Left ventricle myocardium inferior (tissue), 1 donor: ENCODE data around the gene CACNB2. TPM values are rescaled to one million over a fixed set of nuclear protein-coding genes. Genes with fewer than 3 reads are reported as not detected.
A peak's percentile ranks its signal among the peaks of the same experiment; 100 is the strongest.

Experiments used
- DNase-seq: peaks from one replicate; pipeline ENCODE4 v3.0.0-alpha.2; 2020
- H3K27ac ChIP-seq: fragments of 200-600 bp; replicated peaks from 2 replicates; pipeline ENCODE4 v1.8.0; 2021
- H3K27me3 ChIP-seq: fragments of 200-600 bp; 2 replicates; pipeline ENCODE4 v1.8.0; 2021; ENCODE audit warnings: low read depth
- H3K36me3 ChIP-seq: fragments of 200-600 bp; 2 replicates; pipeline ENCODE4 v1.8.0; 2021
- H3K4me1 ChIP-seq: fragments of 200-600 bp; 2 replicates; pipeline ENCODE4 v1.8.0; 2021
- H3K4me3 ChIP-seq: fragments of 200-600 bp; 2 replicates; pipeline ENCODE4 v1.8.0; 2021; ENCODE audit warnings: mild to moderate bottlenecking, moderate library complexity
- H3K9me3 ChIP-seq: fragments of 200-600 bp; replicated peaks from 2 replicates; pipeline ENCODE4 v1.8.0; 2021
- intact Hi-C: fragments of 100-400 bp; cut with micrococcal nuclease; formaldehyde crosslinking; loops from one replicate; pipeline ENCODE4 v1.11.0; 2022
- total RNA-seq: library from RNA; stranded (reverse); fragmentation: NEBNext Ultra II Directional; extraction: Animal tissue kit (Norgen Biotek cat#: 25700); gene quantifications from one replicate; pipeline ENCODE4 v1.2.1, GENCODE V29; 2021
- TF ChIP-seq, protein P1 (sequence below): fragments of 200-600 bp; IDR thresholded peaks from 2 replicates; pipeline ENCODE4 v1.8.0; 2021; ENCODE audit warnings: antibody characterized with exemption, mild to moderate bottlenecking, borderline replicate concordance
- donor health status: DM: no; HTN: yes; CAD: no; lungs with severe emphysema.

The CACNB2 gene
- total RNA-seq, 1 donor from 2014 or later: 38.1 TPM

DNA sequence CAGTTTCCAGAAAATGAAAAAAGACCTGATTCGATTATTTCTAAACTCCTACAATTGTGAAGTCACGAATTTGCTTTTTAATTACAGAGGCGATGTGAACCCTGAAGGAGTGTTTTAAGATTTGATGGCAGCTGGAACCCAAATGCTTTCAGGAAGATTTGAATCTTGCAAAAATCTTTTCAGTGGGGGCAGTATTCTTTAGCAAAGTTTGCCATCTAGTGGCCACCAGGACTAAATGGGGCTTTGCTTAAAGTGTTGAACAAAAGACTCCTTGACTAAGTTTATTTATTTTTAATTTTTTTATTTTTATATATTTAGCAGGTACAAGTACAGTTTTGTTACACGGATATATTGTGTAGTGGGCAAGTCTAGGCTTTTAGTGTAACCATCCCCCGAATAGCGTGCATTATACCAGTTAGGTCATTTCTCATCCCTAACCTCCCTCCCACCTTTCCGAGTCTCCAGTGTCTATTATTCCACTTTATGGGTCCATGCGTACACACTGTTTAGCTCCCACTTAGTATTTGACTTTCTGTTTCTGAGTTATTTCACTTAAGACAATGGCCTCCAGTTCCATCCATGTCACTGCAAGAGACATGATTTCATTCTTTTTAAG lies 98.8 kb downstream of the CACNB2 start:
- no peak overlapping the region for H3K4me3 ChIP-seq
- peaks cover 27% of the 10 kb centered on the region for H3K4me1 ChIP-seq
- H3K27me3 ChIP-seq: no peaks in the 10 kb centered on the region
- no peak for DNase-seq
- no peaks in the 10 kb centered on the region for H3K36me3 ChIP-seq
- intact Hi-C loops: no loop called here
- TF ChIP-seq, protein P1, sequence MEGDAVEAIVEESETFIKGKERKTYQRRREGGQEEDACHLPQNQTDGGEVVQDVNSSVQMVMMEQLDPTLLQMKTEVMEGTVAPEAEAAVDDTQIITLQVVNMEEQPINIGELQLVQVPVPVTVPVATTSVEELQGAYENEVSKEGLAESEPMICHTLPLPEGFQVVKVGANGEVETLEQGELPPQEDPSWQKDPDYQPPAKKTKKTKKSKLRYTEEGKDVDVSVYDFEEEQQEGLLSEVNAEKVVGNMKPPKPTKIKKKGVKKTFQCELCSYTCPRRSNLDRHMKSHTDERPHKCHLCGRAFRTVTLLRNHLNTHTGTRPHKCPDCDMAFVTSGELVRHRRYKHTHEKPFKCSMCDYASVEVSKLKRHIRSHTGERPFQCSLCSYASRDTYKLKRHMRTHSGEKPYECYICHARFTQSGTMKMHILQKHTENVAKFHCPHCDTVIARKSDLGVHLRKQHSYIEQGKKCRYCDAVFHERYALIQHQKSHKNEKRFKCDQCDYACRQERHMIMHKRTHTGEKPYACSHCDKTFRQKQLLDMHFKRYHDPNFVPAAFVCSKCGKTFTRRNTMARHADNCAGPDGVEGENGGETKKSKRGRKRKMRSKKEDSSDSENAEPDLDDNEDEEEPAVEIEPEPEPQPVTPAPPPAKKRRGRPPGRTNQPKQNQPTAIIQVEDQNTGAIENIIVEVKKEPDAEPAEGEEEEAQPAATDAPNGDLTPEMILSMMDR: peak; percentile 65
- no peaks in the 10 kb centered on the region for H3K9me3 ChIP-seq
- H3K27ac ChIP-seq: no peak overlapping the region

DNA sequence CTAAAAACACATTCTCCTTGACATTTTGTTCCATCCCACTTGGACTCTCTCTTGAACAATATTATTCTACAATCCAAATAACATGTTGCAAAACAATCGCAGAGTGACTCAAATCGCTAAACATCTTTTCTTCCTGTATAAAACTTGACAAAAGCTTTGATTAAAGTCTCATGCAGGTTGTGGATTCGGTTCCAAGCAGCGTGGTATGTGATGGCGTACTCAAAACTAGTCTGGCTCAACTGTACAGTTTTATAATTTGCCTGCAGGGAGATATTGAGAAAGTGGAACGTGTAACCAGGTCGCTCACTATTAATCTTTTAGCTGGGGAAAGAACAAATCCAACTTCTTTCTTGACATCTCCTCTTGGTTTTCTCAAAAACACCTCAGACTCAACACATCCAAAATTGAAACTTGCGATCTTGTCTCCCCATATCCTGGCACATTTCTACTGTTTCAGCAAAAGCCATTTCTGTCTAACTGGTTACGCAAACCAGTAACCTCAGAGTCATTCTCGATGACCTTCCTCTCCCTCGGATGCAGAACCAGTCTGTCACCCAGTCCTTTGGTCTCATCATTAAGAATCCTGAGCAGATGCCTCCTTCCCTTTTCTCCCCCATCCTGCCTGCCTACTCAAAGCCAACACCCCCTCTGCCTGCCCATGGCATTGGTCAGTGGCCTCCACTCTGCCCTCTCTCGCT lies 100.1 kb downstream of the CACNB2 start:
- Histone ChIP-seq H3K36me3 (no peaks in the 10 kb centered on the region), H3K9me3 (peaks cover 4% of the 10 kb centered on the region), H3K27ac (peak overlapping the region; percentile 72), H3K4me3 (peak overlapping the region; percentile 21), H3K4me1 (peaks cover 20% of the 10 kb centered on the region), H3K27me3 (no peaks in the 10 kb centered on the region)
- intact Hi-C loops: no loop called here
- TF ChIP-seq, protein P1: no peak
- no peak for DNase-seq

DNA sequence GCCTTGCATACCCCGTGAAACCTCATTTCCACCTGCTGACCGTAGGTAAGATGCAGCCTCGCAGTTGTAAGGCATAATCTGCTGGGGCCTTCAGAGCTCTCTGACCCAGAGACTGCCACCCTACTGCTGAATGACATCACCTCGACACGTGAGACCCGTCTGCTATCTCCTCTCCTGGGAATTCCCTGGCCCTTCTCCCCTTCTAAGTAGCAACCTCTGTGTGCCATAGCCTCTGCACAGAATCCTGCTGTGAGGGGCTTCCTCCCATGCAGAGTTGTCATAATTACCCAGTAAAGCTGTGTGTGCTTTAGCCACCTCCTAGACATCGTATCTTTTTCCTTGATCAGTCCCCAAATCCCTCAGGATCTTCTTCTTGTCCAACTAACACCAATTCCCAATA lies 106.7 kb downstream of the CACNB2 start:
- Histone ChIP-seq H3K4me3 (no peak overlapping the region), H3K36me3 (no peaks in the 10 kb centered on the region), H3K27me3 (no peaks in the 10 kb centered on the region), H3K4me1 (peaks cover 9% of the 10 kb centered on the region), H3K9me3 (peaks cover 4% of the 10 kb centered on the region), H3K27ac (no peak overlapping the region)
- TF ChIP-seq, protein P1: no peak
- intact Hi-C loops: no loop called here
- DNase-seq: no peak

DNA sequence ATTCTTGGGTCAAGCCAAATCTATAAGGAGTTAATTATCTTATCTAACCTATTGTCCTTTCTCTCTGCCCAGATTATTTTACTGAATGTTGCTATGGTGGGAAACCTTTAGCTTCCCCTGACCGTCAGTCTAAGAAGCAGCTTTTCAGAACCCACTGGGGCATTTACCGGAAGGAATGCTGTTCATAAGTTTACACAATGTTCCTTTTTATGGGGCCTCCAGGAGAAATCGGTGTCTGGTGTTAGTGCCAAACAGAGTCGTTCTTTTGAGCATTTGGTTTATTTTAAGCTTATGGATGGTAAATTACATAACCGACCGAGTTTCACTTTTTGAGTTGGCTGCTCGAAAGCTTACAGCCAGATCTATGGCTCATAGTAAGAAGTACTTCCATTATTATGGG lies 111.9 kb downstream of the CACNB2 start:
- no peak overlapping the region for H3K4me3 ChIP-seq
- H3K27ac ChIP-seq: no peak overlapping the region
- H3K4me1 ChIP-seq: peaks cover 4% of the 10 kb centered on the region
- intact Hi-C loops: no loop called here
- no peaks in the 10 kb centered on the region for H3K27me3 ChIP-seq
- H3K9me3 ChIP-seq: no peaks in the 10 kb centered on the region
- H3K36me3 ChIP-seq: no peaks in the 10 kb centered on the region
- TF ChIP-seq, protein P1: no peak
- DNase-seq: no peak

DNA sequence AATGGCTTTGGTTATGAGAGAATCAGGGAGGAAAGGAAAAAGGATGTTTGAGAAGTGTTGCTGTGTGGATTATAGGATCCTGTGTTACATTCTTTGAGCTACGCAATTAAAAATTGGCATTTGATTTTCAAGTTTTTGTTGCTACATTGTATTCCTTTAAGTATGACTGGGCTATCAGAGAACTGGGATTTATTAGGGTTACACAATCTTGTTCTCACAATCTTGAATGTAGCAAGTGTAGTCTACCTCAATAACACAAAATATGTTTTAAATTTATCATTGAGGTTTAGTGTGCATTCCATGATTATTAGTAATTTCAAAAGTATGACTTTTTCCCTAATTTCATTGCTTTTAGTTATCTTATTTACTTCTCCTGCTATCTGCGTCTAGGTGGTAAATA lies 113.9 kb downstream of the CACNB2 start:
- Histone ChIP-seq H3K27me3 (no peaks in the 10 kb centered on the region), H3K4me3 (no peak overlapping the region), H3K4me1 (peaks cover 4% of the 10 kb centered on the region), H3K27ac (no peak overlapping the region), H3K9me3 (no peaks in the 10 kb centered on the region), H3K36me3 (no peaks in the 10 kb centered on the region)
- intact Hi-C loops: no loop called here
- TF ChIP-seq, protein P1: no peak
- DNase-seq: no peak
